Activated CD8-positive, alpha-beta T cell treated with anti-CD3 and anti-CD28 coated beads for 36 hours (primary cell): ENCODE results near the gene PDE6A. TPM values are rescaled to one million over a fixed set of nuclear protein-coding genes. Genes with fewer than 3 reads are reported as not detected.

Experiments used
- ATAC-seq: fragments of 200-7000 bp; cut with Tn5 transposase; one replicate; pipeline ENCODE4 v1.10.0; 2021; ENCODE audit warnings: mild to moderate bottlenecking, moderate library complexity
- CTCF ChIA-PET: fragments of 350-600 bp; sonication (Branson Sonifier 250); formaldehyde crosslinking; loops from one replicate; lab custom pipeline; 2021; ENCODE audit warnings: antibody characterized with exemption; lab: Charles Lee
- POLR2A ChIA-PET: fragments of 350-600 bp; sonication (Branson Sonifier 250); formaldehyde crosslinking; loops from one replicate; lab custom pipeline; 2021; ENCODE audit warnings: antibody characterized with exemption; lab: Charles Lee
- DNase-seq: peaks from one replicate; pipeline ENCODE4 v3.0.0-alpha.2; 2020
- H3K27ac Mint-ChIP-seq: one replicate; pipeline ENCODE4 v1.8.0; 2021; ENCODE audit warnings: mild to moderate bottlenecking, mixed read lengths
- H3K27me3 Mint-ChIP-seq: one replicate; pipeline ENCODE4 v1.8.0; 2021; ENCODE audit warnings: mixed read lengths
- H3K36me3 Mint-ChIP-seq: one replicate; pipeline ENCODE4 v1.8.0; 2021; ENCODE audit warnings: low read depth, mixed read lengths
- H3K4me1 Mint-ChIP-seq: one replicate; pipeline ENCODE4 v1.8.0; 2021; ENCODE audit warnings: low read depth, mixed read lengths
- H3K4me3 Mint-ChIP-seq: one replicate; pipeline ENCODE4 v1.8.0; 2021; ENCODE audit warnings: mild to moderate bottlenecking, moderate library complexity, mixed read lengths
- H3K9me3 Mint-ChIP-seq: one replicate; pipeline ENCODE4 v1.8.0; 2021; ENCODE audit warnings: mixed read lengths
- intact Hi-C: fragments of 100-400 bp; cut with micrococcal nuclease; formaldehyde crosslinking; loops from one replicate; pipeline ENCODE4 v1.10.0; 2022
- total RNA-seq, 2 experiments: library from RNA; stranded (reverse); gene quantifications; one replicate each; pipeline ENCODE4 v1.2.3, GENCODE V29; 2021
- TF ChIP-seq, protein P1 (sequence below): fragments of 200-600 bp; IDR thresholded peaks from one replicate; pipeline ENCODE4 v1.8.0; 2022; ENCODE audit warnings: antibody characterized with exemption, mild to moderate bottlenecking

Gene PDE6A
- total RNA-seq, 2 experiments from 2014 or later = not detected

DNA sequence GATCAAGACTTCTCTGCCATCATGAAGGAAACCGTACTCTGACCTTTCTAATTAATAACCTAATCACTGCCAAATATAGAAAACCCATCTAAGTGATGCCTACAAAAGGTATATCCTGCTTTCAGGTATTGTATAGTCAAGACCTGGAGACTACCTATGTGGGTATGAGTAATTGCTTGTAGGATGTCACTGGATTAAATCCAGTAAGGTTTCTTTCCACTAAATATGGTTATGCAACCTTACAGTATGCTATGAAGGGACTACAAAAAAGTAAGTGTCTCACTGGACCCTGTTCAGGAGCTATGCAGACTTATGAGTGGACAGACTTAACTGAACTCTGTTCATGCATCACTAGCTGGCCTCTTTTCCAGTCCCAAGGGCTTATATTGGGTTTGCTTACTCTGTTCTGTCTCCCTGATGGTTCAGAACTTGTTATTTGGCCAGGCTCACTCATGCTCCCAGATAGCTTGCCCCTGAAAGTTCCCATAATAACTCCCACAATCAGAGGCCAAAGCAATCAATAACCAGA lies 51.1 kb downstream of the PDE6A start:
- TF ChIP-seq, protein P1, sequence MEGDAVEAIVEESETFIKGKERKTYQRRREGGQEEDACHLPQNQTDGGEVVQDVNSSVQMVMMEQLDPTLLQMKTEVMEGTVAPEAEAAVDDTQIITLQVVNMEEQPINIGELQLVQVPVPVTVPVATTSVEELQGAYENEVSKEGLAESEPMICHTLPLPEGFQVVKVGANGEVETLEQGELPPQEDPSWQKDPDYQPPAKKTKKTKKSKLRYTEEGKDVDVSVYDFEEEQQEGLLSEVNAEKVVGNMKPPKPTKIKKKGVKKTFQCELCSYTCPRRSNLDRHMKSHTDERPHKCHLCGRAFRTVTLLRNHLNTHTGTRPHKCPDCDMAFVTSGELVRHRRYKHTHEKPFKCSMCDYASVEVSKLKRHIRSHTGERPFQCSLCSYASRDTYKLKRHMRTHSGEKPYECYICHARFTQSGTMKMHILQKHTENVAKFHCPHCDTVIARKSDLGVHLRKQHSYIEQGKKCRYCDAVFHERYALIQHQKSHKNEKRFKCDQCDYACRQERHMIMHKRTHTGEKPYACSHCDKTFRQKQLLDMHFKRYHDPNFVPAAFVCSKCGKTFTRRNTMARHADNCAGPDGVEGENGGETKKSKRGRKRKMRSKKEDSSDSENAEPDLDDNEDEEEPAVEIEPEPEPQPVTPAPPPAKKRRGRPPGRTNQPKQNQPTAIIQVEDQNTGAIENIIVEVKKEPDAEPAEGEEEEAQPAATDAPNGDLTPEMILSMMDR = no peak
- ATAC-seq (no peak), DNase-seq (no peak)
- Mint-ChIP-seq H3K27ac (no peak overlapping the region), H3K4me3 (no peak overlapping the region), H3K9me3 (no peaks in the 10 kb centered on the region), H3K36me3 (no peaks in the 10 kb centered on the region), H3K27me3 (peaks cover 3% of the 10 kb centered on the region), H3K4me1 (peaks cover 6% of the 10 kb centered on the region)
- CTCF ChIA-PET = no interaction called here
- POLR2A ChIA-PET = no interaction called here
- intact Hi-C loops = no loop called here

DNA sequence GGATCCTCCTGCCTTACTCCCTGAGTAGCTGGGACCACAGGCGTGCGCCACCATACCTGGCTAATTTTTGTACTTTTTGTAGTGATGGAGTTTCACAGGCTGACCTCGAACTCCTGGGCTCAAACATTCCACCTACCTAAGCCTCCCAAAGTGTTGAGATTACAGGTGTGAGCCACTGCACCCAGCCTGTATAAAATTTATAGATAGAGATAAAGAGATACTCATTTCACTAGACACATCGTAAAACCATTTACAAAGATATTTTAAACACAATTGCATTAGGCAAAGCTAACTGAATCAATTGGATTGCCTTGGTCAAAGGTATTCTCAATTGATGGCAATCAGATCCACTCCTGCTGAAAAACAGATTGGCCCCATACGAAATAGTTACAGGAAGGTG lies 52.0 kb downstream of the PDE6A start:
- ChIA-PET CTCF (interaction anchor here (0.8 to 1.6 kb wide), 2 partner anchors 63 to 67 kb away, joined by 3 to 5 read pairs; no protein-coding TSS in a partner anchor), POLR2A (interaction anchor here (1.1 kb wide), 1 partner anchor 85 kb away, joined by 3 read pairs; no protein-coding TSS in a partner anchor)
- H3K9me3 Mint-ChIP-seq = no peaks in the 10 kb centered on the region
- H3K27ac Mint-ChIP-seq = no peak overlapping the region
- peaks cover 6% of the 10 kb centered on the region for H3K4me1 Mint-ChIP-seq
- H3K36me3 Mint-ChIP-seq = no peaks in the 10 kb centered on the region
- H3K4me3 Mint-ChIP-seq = no peak overlapping the region
- DNase-seq (no peak), ATAC-seq (no peak)
- TF ChIP-seq, protein P1 = no peak
- peaks cover 3% of the 10 kb centered on the region for H3K27me3 Mint-ChIP-seq
- intact Hi-C loops = no loop called here

DNA sequence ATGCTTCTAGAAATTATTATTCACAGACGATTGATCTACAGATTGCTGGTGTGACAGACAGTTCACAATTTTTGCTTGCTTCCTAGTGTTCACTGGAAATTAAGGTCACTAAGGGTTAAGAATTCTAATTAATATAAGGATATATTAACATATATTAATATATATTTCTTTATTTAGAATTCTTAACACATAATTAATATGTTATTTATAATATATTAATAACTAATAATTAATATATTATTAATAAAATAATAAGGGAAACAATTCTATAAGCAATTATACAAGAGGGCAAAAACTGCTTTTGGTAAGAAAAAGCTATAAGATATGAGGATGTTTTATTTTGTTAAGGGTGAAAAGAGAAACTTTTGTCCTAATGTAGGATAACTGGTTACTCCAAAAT lies 56.3 kb downstream of the PDE6A start:
- TF ChIP-seq, protein P1 = no peak
- Mint-ChIP-seq H3K4me3 (no peak overlapping the region), H3K4me1 (no peaks in the 10 kb centered on the region), H3K27me3 (peaks cover 6% of the 10 kb centered on the region), H3K36me3 (no peaks in the 10 kb centered on the region), H3K9me3 (no peaks in the 10 kb centered on the region), H3K27ac (no peak overlapping the region)
- ATAC-seq = no peak
- CTCF ChIA-PET = no interaction called here
- no peak for DNase-seq
- POLR2A ChIA-PET = no interaction called here
- intact Hi-C loops = no loop called here

DNA sequence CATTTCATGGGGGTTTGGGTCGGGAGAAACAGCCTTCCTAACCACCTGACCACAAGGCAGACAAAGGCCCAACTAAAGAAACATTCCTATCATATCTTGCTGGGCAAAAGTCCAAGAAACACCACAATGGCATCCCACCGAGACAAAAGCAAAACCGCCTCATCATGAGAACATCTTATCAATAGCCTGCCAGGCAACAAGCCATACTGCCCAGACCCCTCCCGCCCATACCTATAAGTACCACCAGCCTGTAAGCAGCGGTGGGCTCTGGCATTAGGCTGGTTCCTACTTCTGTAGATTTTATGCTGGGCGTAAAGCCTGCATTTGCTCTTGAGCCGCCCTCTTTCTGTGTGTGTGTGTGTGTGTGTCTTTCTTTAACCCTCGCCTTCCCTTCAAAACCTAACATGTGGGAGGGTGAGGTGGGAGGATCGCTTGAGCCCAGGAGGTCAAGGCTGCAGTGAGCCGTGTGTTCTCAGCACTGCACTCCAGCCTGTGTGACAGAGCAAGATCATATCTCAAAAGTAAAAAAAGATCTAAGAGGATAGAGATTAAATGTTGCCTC lies 56.9 kb downstream of the PDE6A start:
- no peak overlapping the region for H3K4me3 Mint-ChIP-seq
- intact Hi-C loops = no loop called here
- H3K27ac Mint-ChIP-seq = no peak overlapping the region
- ATAC-seq = no peak
- no peaks in the 10 kb centered on the region for H3K36me3 Mint-ChIP-seq
- DNase-seq = no peak
- H3K27me3 Mint-ChIP-seq = peaks cover 4% of the 10 kb centered on the region
- ChIA-PET POLR2A (interaction anchor here (0.5 kb wide), 1 partner anchor 341 kb away, joined by 3 read pairs; no protein-coding TSS in a partner anchor), CTCF (no interaction called here)
- TF ChIP-seq, protein P1 = no peak
- H3K4me1 Mint-ChIP-seq = no peaks in the 10 kb centered on the region
- no peaks in the 10 kb centered on the region for H3K9me3 Mint-ChIP-seq

DNA sequence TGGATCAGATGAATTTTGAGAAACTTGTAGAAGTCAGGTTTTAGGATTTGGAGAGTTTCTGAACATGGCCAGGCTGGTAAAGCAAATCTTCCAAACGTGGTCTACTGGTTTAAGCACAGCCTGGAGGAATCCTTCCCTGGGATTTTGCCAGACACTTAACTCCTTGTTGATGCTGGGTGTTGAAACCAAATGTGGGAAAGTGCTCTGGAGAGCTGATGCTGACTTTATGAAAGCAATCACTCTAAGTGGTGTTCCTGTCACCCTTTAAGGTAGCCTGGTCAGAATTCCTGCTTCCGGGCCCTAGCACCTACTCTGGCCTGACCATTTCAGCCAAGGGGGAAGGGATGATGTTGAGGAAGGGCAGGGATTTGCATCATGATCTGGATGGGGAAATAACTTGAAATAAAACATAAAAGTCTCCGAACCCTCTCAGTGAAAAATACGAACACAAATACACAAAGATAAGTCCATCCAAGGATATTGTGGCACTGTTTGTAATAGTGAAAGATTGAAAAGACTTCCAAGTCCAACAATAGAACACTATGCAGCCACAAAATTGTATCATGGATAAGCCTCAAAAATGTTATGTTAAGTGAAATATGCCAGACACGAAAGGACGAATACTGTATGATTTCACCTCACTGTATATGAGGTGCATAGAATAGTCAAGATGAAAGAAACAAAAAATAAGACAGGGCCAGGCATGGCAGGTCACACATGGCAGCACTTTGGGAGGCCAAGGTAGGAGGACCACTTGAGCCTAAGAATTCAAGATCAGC lies 57.7 kb downstream of the PDE6A start:
- Mint-ChIP-seq H3K9me3 (no peaks in the 10 kb centered on the region), H3K27ac (no peak overlapping the region), H3K36me3 (no peaks in the 10 kb centered on the region), H3K4me3 (no peak overlapping the region), H3K27me3 (peaks cover 4% of the 10 kb centered on the region), H3K4me1 (no peaks in the 10 kb centered on the region)
- TF ChIP-seq, protein P1 = no peak
- DNase-seq (no peak), ATAC-seq (no peak)
- intact Hi-C loops = no loop called here
- ChIA-PET CTCF (interaction anchor here (1.2 kb wide), 1 partner anchor 220 kb away, joined by 3 read pairs; no protein-coding TSS in a partner anchor), POLR2A (interaction anchor here (0.5 kb wide), 1 partner anchor 340 kb away, joined by 3 read pairs; no protein-coding TSS in a partner anchor)
